ENCODE results near the gene TTC3. TPM values are rescaled to one million over a fixed set of nuclear protein-coding genes. Genes with fewer than 3 reads are reported as not detected.

Gene TTC3
- total RNA-seq, 1 donor from 2014 or later: 216 TPM

DNA sequence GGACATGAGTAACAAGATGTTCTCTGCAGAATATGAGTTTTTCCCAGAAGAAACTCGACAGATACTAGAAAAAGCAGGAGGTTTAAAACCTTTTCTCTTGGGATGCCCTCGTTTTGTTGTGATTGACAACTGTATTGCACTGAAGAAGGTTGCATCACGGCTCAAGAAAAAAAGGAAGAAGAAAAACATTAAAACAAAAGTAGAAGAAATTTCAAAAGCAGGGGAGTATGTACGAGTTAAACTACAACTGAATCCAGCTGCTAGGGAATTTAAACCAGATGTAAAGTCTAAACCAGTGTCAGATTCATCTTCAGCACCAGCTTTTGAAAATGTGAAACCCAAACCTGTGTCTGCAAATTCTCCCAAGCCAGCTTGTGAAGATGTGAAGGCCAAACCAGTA lies 92.5 kb downstream of the TTC3 start:
- no peaks in the 10 kb centered on the region for H3K4me1 Mint-ChIP-seq
- no peaks in the 10 kb centered on the region for H3K9me3 Mint-ChIP-seq
- TF ChIP-seq, protein P1, sequence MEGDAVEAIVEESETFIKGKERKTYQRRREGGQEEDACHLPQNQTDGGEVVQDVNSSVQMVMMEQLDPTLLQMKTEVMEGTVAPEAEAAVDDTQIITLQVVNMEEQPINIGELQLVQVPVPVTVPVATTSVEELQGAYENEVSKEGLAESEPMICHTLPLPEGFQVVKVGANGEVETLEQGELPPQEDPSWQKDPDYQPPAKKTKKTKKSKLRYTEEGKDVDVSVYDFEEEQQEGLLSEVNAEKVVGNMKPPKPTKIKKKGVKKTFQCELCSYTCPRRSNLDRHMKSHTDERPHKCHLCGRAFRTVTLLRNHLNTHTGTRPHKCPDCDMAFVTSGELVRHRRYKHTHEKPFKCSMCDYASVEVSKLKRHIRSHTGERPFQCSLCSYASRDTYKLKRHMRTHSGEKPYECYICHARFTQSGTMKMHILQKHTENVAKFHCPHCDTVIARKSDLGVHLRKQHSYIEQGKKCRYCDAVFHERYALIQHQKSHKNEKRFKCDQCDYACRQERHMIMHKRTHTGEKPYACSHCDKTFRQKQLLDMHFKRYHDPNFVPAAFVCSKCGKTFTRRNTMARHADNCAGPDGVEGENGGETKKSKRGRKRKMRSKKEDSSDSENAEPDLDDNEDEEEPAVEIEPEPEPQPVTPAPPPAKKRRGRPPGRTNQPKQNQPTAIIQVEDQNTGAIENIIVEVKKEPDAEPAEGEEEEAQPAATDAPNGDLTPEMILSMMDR (conservative IDR thresholded peaks at IDR 0.05): no peak
- no peak overlapping the region for H3K27ac Mint-ChIP-seq (ENCODE audit: unreplicated experiment)
- H3K27me3 Mint-ChIP-seq (ENCODE audit: low read depth): no peaks in the 10 kb centered on the region
- no peak for DNase-seq (ENCODE audit: low read depth, low spot score)
- H3K4me3 Mint-ChIP-seq: no peak overlapping the region
- H3K36me3 Mint-ChIP-seq (ENCODE audit: low read depth): peaks cover 14% of the 10 kb centered on the region

DNA sequence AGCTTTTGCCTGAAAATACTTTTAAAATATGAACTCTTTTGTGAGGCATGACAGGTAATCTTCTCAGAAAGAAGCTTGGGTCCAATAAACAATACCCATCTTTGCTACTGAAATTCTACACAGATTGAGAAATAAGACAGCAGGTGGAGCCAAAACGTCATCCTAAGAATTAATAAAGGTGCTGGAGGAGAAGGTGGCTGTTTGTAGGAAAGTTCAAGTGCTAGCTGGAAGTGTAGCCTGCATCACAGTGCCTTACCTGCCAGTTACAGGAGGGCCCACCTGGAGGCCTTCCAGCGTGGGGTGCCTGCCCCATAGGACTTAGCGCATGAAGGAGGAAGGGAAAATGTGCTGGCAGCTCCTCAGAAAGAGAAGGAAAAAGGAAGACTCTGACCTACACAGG lies 93.7 kb downstream of the TTC3 start:
- H3K36me3 Mint-ChIP-seq (ENCODE audit: low read depth): peaks cover 11% of the 10 kb centered on the region
- H3K27ac Mint-ChIP-seq (ENCODE audit: unreplicated experiment): no peak overlapping the region
- TF ChIP-seq, protein P1 (conservative IDR thresholded peaks at IDR 0.05): peak; percentile 54
- no peaks in the 10 kb centered on the region for H3K9me3 Mint-ChIP-seq
- H3K4me1 Mint-ChIP-seq: no peaks in the 10 kb centered on the region
- no peaks in the 10 kb centered on the region for H3K27me3 Mint-ChIP-seq (ENCODE audit: low read depth)
- DNase-seq (ENCODE audit: low read depth, low spot score): no peak
- no peak overlapping the region for H3K4me3 Mint-ChIP-seq

DNA sequence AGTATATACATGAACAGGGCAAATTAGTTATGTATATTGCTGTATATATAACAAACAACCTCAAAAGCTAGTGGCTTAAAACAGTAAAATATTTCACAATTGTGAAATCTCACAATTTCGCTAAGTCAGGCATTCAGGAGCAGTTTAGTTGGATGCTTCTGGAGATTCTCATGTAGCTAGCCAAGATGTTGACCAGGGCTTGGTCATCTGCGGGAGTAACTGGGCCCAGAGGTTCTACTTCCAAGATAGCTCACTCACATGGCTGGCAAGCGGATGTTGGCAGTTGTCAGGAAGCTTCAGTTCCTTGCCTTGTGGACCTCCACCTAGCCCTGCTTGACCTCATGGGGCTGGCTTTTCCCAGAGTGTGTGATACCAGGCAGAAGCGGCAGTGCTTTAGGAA lies 95.6 kb downstream of the TTC3 start:
- H3K27ac Mint-ChIP-seq (ENCODE audit: unreplicated experiment): no peak overlapping the region
- no peaks in the 10 kb centered on the region for H3K9me3 Mint-ChIP-seq
- H3K36me3 Mint-ChIP-seq (ENCODE audit: low read depth): peaks cover 15% of the 10 kb centered on the region

DNA sequence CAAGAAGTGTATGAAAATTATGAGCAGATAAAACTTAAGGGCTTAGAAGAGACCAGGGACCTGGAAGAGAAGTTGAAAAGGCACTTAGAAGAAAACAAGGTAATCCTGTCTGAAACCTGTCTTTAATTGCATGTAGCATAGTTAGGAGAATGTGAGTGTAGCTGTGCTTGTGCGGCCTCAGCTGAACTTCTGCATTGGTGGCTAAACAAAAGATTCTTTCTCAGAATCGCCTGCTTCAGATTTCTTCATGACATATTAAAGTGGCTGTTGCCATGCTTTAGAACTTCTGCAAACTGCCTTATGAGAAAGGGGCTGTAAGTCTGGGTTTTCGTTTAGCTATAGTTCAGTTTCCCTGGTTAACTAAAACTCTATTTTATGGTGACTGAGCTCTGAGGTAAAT lies 99.6 kb downstream of the TTC3 start:
- DNase-seq (ENCODE audit: low read depth, low spot score): no peak
- H3K4me1 Mint-ChIP-seq: peaks cover 9% of the 10 kb centered on the region
- H3K27me3 Mint-ChIP-seq (ENCODE audit: low read depth): no peaks in the 10 kb centered on the region
- TF ChIP-seq, protein P1 (conservative IDR thresholded peaks at IDR 0.05): no peak
- H3K27ac Mint-ChIP-seq (ENCODE audit: unreplicated experiment): peak overlapping the region; percentile 9
- peaks cover 15% of the 10 kb centered on the region for H3K36me3 Mint-ChIP-seq (ENCODE audit: low read depth)
- no peaks in the 10 kb centered on the region for H3K9me3 Mint-ChIP-seq
- no peak overlapping the region for H3K4me3 Mint-ChIP-seq

More for the DNA sequence above, 95.6 kb downstream of the TTC3 start:
- Mint-ChIP-seq H3K4me1 (peaks cover 9% of the 10 kb centered on the region), H3K4me3 (no peak overlapping the region), H3K27me3 (ENCODE audit: low read depth) (no peaks in the 10 kb centered on the region)
- no peak for DNase-seq (ENCODE audit: low read depth, low spot score)
- TF ChIP-seq, protein P1 (conservative IDR thresholded peaks at IDR 0.05): no peak

DNA sequence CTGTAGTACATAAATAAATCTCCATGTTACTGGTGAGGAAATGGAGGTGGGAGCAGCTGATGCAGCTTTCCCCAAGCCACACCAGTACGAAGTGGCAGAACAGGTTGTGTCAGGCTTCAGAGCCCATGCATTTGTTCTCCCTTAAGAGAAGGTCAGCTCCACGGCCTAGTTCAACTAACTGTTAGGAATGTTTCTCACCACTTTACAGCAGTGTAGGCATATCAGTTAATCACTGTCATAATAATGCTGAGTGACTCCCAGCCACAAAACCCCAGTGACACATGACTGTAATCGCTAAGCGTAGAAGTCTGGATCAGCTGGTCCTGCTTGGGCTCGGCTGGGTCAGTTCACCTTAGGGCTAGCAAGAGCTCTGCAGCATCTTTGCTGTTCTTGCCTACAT lies 103.7 kb downstream of the TTC3 start:
- H3K4me3 Mint-ChIP-seq: no peak overlapping the region
- no peak for DNase-seq (ENCODE audit: low read depth, low spot score)
- H3K9me3 Mint-ChIP-seq: peaks cover 4% of the 10 kb centered on the region
- H3K27me3 Mint-ChIP-seq (ENCODE audit: low read depth): no peaks in the 10 kb centered on the region
- peaks cover 9% of the 10 kb centered on the region for H3K4me1 Mint-ChIP-seq
- H3K27ac Mint-ChIP-seq (ENCODE audit: unreplicated experiment): no peak overlapping the region
- TF ChIP-seq, protein P1 (conservative IDR thresholded peaks at IDR 0.05): no peak
- peaks cover 30% of the 10 kb centered on the region for H3K36me3 Mint-ChIP-seq (ENCODE audit: low read depth)

DNA sequence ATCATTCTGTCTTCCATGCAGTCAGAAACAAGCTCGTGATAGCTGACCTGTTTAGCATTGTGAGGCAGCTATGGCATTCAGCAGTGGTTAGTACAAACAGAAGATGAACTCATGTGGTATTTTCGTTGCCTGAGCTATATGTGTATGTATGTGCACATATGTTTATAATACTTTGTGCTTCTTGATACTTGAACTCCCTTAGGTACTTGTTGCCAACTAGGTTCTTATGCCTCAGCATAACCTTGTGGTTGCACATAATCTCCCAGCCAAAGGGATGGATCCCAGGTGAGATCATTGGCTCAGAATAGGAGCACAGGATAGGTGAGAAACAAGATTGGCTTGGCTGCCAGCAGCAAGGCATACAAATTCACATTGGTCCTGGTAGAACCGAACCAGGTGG lies 108.0 kb downstream of the TTC3 start:
- no peak for DNase-seq (ENCODE audit: low read depth, low spot score)
- Mint-ChIP-seq H3K27me3 (ENCODE audit: low read depth) (no peaks in the 10 kb centered on the region), H3K9me3 (peaks cover 4% of the 10 kb centered on the region), H3K36me3 (ENCODE audit: low read depth) (peaks cover 29% of the 10 kb centered on the region), H3K27ac (ENCODE audit: unreplicated experiment) (no peak overlapping the region), H3K4me3 (no peak overlapping the region), H3K4me1 (no peaks in the 10 kb centered on the region)
- TF ChIP-seq, protein P1 (conservative IDR thresholded peaks at IDR 0.05): no peak
